H1 (cell line): ENCODE measurements around the gene PROSER3. TPM values are rescaled to one million over a fixed set of nuclear protein-coding genes. Genes with fewer than 3 reads are reported as not detected.

Experiments
- ASH2L ChIP-seq: fragments of 200-600, 300-600 bp; sonication (generic); IDR thresholded peaks from one replicate; pipeline ENCODE4 v1.7.1; 2017; ENCODE audit warnings: low read length
- BACH1 ChIP-seq: IDR thresholded peaks from 2 replicates; pipeline ENCODE4 v1.6.1; 2012; ENCODE audit warnings: low read length, improper control_type of control experiment
- BRCA1 ChIP-seq: IDR thresholded peaks from 2 replicates; pipeline ENCODE4 v1.6.1; 2012; ENCODE audit warnings: low read depth, low read length, improper control_type of control experiment
- CBX8 ChIP-seq: fragments of 300-800, 300-1000 bp; sonication (generic); IDR thresholded peaks from 2 replicates; pipeline ENCODE4 v1.7.1; 2016; ENCODE audit warnings: low read depth, low read length, borderline replicate concordance
- CREB1 ChIP-seq: IDR thresholded peaks from 2 replicates; pipeline ENCODE4 v1.6.1; 2012; ENCODE audit warnings: inconsistent platforms
- JUND ChIP-seq: IDR thresholded peaks from 2 replicates; pipeline ENCODE4 v1.6.1; 2011; ENCODE audit warnings: mild to moderate bottlenecking, improper control_type of control experiment, low read length
- KDM4A ChIP-seq: IDR thresholded peaks from one replicate; pipeline ENCODE4 v1.7.1; 2012; ENCODE audit warnings: low read depth, mild to moderate bottlenecking, moderate library complexity, low read length, inconsistent platforms; ENCODE audit not compliant: severe bottlenecking
- KDM5A ChIP-seq: fragments of 200-600 bp; IDR thresholded peaks from 2 replicates; pipeline ENCODE4 v1.7.1; 2012; ENCODE audit warnings: mild to moderate bottlenecking, low read length, inconsistent platforms, mixed read lengths
- MAFK ChIP-seq: IDR thresholded peaks from 2 replicates; pipeline ENCODE4 v1.6.1; 2012; ENCODE audit warnings: low read depth, mild to moderate bottlenecking, improper control_type of control experiment, low read length
- POLR2A ChIP-seq, 2 experiments: IDR thresholded peaks; 1 replicate in 1 of 2; 2 replicates in 1 of 2; pipeline ENCODE4 v1.6.1; 2011; ENCODE audit warnings: low read depth in 2 of 2, low read length in 2 of 2, mild to moderate bottlenecking in 2 of 2; ENCODE audit errors: control extremely low read depth in 1 of 2
- POLR2AphosphoS5 ChIP-seq: IDR thresholded peaks from 2 replicates; pipeline ENCODE4 v1.6.1; 2011; ENCODE audit warnings: low read depth, low read length
- POU5F1 ChIP-seq: IDR thresholded peaks from 2 replicates; pipeline ENCODE4 v1.6.1; 2011; ENCODE audit warnings: low read depth, mild to moderate bottlenecking, low read length, moderate library complexity
- RAD21 ChIP-seq, 2 experiments: IDR thresholded peaks in 1 of 2; conservative IDR thresholded peaks in 1 of 2; 2 replicates each; pipeline ENCODE4 v1.6.1; 2011; ENCODE audit warnings: low read depth in 2 of 2, low read length in 2 of 2, improper control_type of control experiment in 1 of 2, inconsistent platforms in 1 of 2, mild to moderate bottlenecking in 1 of 2, moderate library complexity in 1 of 2
- RFX5 ChIP-seq: IDR thresholded peaks from 2 replicates; pipeline ENCODE4 v1.6.1; 2011; ENCODE audit warnings: low read depth, low read length, improper control_type of control experiment, borderline replicate concordance
- RNF2 ChIP-seq: fragments of 200-900, 300-1000 bp; sonication (generic); IDR thresholded peaks from 2 replicates; pipeline ENCODE4 v1.7.1; 2016; ENCODE audit warnings: borderline replicate concordance, low read depth, mild to moderate bottlenecking, antibody characterized with exemption, low read length; ENCODE audit not compliant: poor library complexity, severe bottlenecking; ENCODE audit errors: missing control alignments
- SIRT6 ChIP-seq: IDR thresholded peaks from one replicate; pipeline ENCODE4 v1.7.1; 2012; ENCODE audit warnings: low read length, inconsistent platforms
- SP2 ChIP-seq: IDR thresholded peaks from 2 replicates; pipeline ENCODE4 v1.6.1; 2012; ENCODE audit warnings: mild to moderate bottlenecking, low read length, inconsistent platforms
- TAF7 ChIP-seq: optimal IDR thresholded peaks from 2 replicates; pipeline ENCODE3; 2011; ENCODE audit warnings: low read depth, mild to moderate bottlenecking, inconsistent platforms, low read length, moderate library complexity, borderline replicate concordance
- ZNF274 ChIP-seq: IDR thresholded peaks from 2 replicates; pipeline ENCODE4 v1.7.0; 2012; ENCODE audit warnings: low read length, borderline replicate concordance; ENCODE audit errors: extremely low read depth
- polyA plus RNA-seq, 7 experiments: library from polyadenylated mRNA; depleted of rRNA in 3 of 7; stranded (reverse) in 5 of 7; unstranded in 2 of 7; fragments of >200 nt in 5 of 7; fragments of 200-250 nt in 2 of 7; gene quantifications; 1 replicate in 5 of 7; 2 replicates in 1 of 7; 4 replicates in 1 of 7; pipeline versions ENCODE4 v1.2.1 to v1.2.3, GENCODE V29; 2011 to 2013; ENCODE audit warnings: missing spikeins in 2 of 7, mixed read lengths in 2 of 7
- total RNA-seq: library from RNA; stranded (reverse); fragmentation: NEBNext Ultra II Directional; extraction: Animal tissue kit (Norgen Biotek cat#: 25700); gene quantifications from 2 replicates; pipeline ENCODE4 v1.2.1, GENCODE V29; 2021
- TF ChIP-seq, protein P1 (sequence below): IDR thresholded peaks from 2 replicates; pipeline ENCODE4 v1.6.1; 2012; ENCODE audit warnings: low read length, inconsistent platforms
- TF ChIP-seq, protein P2 (sequence below): IDR thresholded peaks from 2 replicates; pipeline ENCODE4 v1.6.1; 2011; ENCODE audit warnings: low read length, improper control_type of control experiment

Gene PROSER3
- total and polyA plus RNA-seq, 2 of the 8 experiments (the other 6 are each of a cell fraction or from before 2014, with no cell fraction given), result 17.8 to 28.9 TPM

DNA sequence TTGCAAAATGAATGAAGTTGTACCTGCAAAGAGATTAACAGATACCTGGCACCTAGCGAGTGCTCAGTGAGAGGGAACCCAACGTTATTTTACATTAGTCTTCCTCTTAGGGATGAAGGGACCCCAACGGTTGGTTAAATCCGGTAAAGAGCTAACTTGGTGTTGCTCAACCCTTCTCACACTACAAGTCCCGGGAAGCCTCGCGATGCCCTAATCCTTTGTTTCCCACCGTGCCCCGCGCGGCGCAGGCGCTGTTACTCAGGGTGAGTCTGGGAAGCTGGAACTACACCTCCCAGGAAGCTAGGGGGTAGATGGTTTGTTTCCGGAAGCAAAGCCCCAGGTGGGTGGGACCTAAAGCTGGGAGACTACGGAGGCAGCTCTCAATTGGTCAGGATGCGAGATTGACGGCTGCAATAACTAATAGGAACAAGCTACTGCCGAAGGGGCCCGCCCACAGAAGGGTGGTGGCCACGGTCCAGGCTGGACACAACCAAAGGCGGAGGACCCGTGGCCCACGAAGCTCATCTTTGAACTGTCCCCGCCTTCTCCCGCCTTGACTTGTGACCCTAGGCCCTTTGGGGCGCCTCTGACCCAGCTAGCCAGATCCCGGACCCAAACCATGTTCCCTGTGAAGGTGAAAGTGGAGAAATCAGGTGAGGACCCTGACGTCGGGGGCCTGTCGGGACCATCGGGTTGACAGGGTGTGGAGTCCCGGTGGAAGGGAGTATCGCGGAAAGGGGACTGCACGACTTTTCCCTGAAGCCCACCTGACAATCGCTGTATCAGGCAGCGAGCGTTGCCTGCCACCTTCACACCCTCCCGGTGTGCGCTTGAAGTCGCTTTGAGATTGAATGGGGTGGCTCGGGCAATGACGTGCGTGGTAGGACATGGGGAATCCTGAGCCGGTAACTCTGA, 9.6 kb upstream of the PROSER3 start, which contains the start of gene LIN37 (continued):
- TF ChIP-seq, protein P1, sequence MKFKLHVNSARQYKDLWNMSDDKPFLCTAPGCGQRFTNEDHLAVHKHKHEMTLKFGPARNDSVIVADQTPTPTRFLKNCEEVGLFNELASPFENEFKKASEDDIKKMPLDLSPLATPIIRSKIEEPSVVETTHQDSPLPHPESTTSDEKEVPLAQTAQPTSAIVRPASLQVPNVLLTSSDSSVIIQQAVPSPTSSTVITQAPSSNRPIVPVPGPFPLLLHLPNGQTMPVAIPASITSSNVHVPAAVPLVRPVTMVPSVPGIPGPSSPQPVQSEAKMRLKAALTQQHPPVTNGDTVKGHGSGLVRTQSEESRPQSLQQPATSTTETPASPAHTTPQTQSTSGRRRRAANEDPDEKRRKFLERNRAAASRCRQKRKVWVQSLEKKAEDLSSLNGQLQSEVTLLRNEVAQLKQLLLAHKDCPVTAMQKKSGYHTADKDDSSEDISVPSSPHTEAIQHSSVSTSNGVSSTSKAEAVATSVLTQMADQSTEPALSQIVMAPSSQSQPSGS, result no peak
- no peak for TF ChIP-seq POLR2A (IDR thresholded peaks at IDR 0.05; ENCODE audit: control extremely low read depth in 1 of 2, low read depth in 2 of 2, low read length in 2 of 2)
- peak; percentile 48 for TF ChIP-seq KDM4A
- TF ChIP-seq POLR2AphosphoS5, result no peak
- no peak for TF ChIP-seq SIRT6
- no peak for TF ChIP-seq JUND
- TF ChIP-seq BACH1, result 0 out of 2 replicates have a peak, but pooled peaks have one; percentile 8
- peak; percentile 52 for TF ChIP-seq ASH2L
- TF ChIP-seq, protein P2, sequence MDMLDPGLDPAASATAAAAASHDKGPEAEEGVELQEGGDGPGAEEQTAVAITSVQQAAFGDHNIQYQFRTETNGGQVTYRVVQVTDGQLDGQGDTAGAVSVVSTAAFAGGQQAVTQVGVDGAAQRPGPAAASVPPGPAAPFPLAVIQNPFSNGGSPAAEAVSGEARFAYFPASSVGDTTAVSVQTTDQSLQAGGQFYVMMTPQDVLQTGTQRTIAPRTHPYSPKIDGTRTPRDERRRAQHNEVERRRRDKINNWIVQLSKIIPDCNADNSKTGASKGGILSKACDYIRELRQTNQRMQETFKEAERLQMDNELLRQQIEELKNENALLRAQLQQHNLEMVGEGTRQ, result no peak
- no peak for TF ChIP-seq ZNF274
- no peak for TF ChIP-seq RNF2
- no peak for TF ChIP-seq POU5F1
- peak; percentile 87 for TF ChIP-seq SP2
- no peak for TF ChIP-seq CBX8
- no peak for TF ChIP-seq RAD21 (IDR thresholded peaks at IDR 0.05 in 1 of 2, conservative IDR thresholded peaks at IDR 0.05 in 1 of 2; ENCODE audit: low read depth in 2 of 2, low read length in 2 of 2)
- peak; percentile 79 for TF ChIP-seq BRCA1
- TF ChIP-seq KDM5A, result no peak
- no peak for TF ChIP-seq RFX5
- peak; percentile 72 for TF ChIP-seq CREB1
- no peak for TF ChIP-seq TAF7
- no peak for TF ChIP-seq MAFK
